ENCODE data around the gene LRRFIP1.
"Not testable (repeated sequence)": the region's sequence is repeated elsewhere in the genome, so short reads cannot be mapped to it uniquely, and the experiment has no call there.

The LRRFIP1 gene, protein sequence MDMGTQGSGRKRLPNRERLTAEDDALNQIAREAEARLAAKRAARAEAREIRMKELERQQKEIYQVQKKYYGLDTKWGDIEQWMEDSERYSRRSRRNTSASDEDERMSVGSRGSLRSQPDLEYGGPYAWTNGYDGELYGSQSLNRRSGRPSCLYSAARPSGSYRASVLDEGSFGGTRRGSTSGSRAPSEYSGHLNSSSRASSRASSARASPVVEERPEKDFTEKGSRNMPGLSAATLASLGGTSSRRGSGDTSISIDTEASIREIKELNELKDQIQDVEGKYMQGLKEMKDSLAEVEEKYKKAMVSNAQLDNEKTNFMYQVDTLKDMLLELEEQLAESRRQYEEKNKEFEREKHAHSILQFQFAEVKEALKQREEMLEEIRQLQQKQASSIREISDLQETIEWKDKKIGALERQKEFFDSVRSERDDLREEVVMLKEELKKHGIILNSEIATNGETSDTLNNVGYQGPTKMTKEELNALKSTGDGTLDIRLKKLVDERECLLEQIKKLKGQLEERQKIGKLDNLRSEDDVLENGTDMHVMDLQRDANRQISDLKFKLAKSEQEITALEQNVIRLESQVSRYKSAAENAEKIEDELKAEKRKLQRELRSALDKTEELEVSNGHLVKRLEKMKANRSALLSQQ
- 272 to 340 (median 319) reads per million in 3 experiments for total RNA-seq

GRCh38 chr2:237627441-237628246 lies at the start of gene LRRFIP1:
Gene LRRFIP1 (plus strand): TSS chr2:237627587. CDS start chr2:237627645, 58 bp downstream.
- no peak for DNase-seq

- DNase-seq: no peak
Observed at GRCh38 chr2:237577956-237578870, 49.2 kb upstream of the LRRFIP1 start.

- no peak for DNase-seq
Observed at GRCh38 chr2:237581326-237581725, 46.1 kb upstream of the LRRFIP1 start.

GRCh38 chr2:237581751-237582746 lies 45.3 kb upstream of the LRRFIP1 start:
- DNase-seq: peak; percentile 36

DNA sequence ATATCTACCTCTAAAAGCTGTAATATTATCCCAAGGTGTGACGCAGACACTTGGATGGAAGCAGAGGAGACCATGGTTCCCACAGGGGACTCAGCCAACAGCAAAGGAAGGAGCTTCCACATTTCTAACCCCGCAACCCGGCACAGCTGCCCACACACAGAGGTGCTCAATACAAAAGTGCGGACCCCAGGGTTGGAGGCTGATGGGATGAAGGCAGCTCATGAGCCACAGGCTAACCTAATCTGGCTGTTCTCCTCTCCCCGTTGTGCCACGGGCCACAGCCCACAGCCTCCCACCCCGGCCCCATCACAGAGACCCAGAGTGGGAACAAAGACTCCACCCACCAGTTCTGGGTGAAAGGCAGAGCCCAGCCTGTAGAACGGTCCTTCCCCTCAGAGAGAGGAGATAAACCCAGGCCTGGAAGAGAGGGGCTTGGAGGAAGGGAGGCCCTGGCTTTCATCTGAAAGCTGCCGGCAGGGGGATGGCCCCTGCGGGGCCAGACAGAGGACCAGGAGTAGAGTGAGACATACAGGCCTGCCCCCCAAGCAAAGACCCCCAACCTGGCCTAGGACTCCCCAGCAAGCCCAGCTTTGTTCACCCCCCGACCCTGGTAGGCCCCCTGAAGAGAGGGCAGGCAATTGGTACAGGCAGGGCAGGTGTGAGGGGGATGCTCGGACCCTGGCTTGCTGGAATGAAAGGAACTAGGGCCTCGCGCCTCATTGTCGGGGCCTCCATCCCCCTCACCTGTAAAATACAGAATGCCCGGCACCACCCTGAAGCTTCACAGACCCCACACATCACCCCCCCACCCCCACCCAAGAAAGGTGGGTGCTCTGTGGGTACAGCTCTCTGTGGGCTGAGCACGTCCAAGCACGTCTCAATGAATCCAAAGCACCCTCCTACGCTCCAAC lies 43.7 kb upstream of the LRRFIP1 start:
- DNase-seq: no peak

- DNase-seq: no peak
Observed at GRCh38 chr2:237585590-237586221, 41.7 kb upstream of the LRRFIP1 start.

DNA sequence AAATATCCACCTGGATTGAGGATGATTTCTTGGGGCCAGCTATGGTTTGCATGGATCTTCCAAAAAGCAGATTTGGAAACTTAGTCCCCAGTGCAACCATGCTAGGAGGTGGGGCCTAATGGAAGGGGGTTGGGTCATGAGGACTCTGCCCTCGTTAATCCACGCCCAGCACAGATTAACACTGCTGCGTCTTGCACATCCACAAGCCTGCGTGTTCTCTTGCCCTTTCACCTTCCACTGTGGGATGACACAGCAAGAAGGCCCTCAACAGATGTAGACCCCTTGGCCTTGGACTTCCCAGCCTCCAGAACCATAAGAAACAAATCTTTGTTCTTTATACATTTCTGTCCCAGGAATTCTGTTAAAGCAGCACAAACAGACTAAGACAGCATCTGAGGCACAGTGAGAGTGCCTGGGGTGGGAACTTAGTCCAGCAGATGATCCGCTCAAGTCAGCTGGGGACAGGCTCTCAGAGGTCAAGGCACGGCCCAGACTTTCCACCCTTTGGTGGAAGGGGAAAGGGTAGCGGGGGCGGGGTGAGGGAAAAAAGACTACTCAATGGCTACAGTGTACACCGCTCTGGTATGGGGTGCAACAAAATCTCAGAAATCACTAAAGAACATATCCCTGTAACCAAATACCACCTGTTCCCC lies 39.2 kb upstream of the LRRFIP1 start:
- DNase-seq: no peak

- DNase-seq: no peak
Observed at GRCh38 chr2:237590272-237591140, 36.9 kb upstream of the LRRFIP1 start, which contains the start of gene RAB17. Gene RAB17 (minus strand): TSS chr2:237590734. CDS start chr2:237586154, 4,580 bp downstream.

DNA sequence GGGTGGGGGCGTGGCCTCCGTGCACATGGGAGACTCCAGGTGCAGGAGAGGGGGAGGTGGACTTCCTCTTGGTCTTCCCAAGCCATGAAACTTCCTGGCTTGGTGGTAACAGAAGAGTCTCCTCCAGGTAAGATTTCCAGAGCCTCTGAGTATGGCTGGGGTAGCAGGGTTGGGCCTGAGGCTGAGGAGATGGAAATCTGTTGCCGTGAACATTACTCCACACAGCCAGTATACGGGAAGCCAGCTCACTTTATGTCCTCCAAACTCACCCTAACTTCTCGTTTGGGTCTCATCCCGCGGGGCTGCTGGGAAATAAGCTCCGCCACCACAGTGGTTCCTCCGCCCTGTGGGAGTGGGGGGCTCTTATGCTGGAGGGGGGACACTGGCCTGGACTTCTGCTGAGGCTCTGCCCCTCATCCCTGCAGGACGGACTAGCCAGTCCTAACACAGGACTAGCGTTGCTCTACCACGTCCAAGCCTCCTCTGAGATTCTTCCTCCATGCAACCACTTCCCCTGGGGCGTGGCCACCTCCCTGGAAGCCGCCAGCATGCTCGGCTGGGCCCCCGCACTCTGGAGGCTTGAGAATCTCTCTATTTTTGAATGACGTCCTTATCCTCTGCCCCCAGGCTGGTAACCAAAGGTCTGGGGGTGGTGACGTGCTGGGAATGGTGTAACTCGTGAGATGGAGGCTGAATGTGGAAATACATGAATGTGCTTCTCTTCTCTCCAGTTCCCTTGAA lies 36.1 kb upstream of the LRRFIP1 start:
- DNase-seq: no peak

GRCh38 chr2:237592425-237592980 lies 34.9 kb upstream of the LRRFIP1 start:
- no peak for DNase-seq

GRCh38 chr2:237593036-237593435 lies 34.4 kb upstream of the LRRFIP1 start:
- DNase-seq: no peak

DNA sequence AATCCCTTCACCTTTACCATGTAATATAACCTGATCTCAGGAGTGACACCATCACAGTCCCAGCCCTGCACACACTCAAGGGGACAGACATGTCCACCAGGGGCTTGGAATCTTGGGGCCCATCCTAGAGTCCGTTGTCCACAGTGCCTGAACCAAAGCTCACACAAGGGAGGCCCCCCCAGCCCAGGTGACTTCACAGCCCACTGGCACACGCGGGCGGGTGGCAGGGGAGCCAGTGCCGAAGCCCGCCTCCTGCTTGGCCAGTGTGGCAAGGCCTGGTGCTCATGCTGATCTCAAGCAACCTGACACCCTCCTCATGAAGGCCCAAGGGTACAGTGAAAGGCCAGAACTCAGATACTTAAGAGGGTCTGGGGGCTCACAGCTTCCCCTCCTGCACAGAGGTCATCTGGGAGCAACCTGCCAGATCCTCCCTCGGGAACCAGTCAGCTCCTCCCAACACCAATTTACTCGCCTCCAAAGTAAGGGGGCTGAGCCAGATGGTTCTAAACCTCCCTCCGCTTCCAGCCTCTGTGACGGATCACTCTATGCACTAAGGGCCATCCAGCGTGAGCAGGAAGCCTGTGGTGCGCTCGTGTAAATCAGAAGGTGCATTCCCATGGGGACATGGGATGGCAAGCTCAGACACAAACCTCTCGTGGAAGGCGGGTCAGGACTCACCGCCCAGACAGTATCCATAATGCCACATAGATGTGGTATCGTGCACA lies 33.6 kb upstream of the LRRFIP1 start:
- no peak for DNase-seq

DNA sequence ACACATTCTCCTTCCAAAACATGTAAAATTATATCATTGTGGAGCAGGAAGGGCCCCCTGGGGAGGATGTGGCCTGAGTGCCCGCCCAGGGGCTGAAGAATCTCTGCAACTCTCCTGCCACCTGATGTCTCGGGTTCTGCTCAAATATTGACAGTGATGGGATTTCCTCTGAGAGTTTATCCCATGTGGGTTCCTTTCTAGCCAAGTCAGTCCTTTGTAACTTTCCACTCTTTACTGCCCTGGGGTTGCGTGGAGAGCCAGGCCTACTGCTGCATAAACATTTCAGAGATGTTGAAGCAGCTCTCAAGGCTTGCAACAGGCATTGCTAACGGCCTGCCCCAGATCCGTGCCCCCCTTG lies 32.9 kb upstream of the LRRFIP1 start:
- DNase-seq: no peak

GRCh38 chr2:237595829-237596519 lies 31.4 kb upstream of the LRRFIP1 start:
- not testable (repeated sequence) for DNase-seq

DNA sequence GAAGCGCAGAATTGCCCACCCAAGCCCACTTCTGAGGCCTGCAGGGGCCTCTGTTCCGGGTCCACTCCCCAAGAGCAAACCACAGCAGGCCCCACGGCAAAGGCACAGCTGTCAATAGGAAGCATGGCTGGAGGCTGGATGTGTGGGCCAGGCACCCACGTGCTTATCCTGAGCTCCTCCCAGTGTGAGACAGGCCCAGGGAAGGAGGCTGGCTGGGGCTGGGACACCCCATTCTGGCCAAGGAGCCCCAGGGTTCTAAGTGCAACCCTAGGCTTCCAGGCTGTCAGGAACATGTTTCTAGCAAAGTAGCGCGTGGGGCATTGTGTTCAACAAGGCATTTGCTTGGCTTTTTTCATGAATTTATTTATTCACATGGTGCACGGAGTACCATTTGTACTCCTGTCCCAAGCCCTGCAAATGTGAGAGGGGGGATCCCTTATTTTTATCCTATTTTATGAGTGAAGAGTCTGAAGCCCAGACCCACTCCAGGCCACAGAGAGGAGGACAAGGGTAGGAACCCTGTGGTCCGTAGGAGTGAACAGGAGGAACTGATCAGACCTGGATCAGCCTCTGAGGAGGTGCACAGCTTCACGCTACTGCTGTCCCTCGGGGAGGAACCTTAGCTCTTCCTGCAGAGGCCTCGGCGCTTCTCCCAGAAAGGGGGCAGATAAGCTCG lies 30.7 kb upstream of the LRRFIP1 start:
- DNase-seq: no peak
